COLO668 (cell line): ENCODE measurements around the gene YARS1.

Experiments
- DNase-seq: peaks from one replicate; lab custom pipeline; 2025; ENCODE audit not compliant: unreplicated experiment; lab: John Stamatoyannopoulos, UW

The YARS1 gene

DNA sequence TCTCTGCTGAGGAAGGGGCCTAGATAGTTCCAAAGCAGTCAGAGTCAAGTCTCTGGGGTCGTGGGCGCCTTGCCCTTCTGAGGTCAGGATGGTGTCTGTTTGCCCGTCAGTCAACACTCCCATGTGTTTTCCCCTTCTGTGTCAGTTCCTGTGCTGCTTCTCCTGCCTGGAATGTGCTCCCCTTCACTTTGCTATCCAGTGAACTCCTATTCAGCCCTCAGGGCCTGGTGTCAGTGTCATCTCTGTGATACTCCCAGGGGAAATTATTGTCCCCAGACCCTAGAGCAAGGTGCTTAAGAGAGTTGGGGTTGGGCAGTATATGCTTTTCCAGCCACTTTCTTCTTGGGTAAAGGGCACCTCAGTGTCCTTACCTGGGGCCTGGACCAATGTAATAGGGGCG is 68.8 kb downstream of the YARS1 start:
- DNase-seq: no peak

DNA sequence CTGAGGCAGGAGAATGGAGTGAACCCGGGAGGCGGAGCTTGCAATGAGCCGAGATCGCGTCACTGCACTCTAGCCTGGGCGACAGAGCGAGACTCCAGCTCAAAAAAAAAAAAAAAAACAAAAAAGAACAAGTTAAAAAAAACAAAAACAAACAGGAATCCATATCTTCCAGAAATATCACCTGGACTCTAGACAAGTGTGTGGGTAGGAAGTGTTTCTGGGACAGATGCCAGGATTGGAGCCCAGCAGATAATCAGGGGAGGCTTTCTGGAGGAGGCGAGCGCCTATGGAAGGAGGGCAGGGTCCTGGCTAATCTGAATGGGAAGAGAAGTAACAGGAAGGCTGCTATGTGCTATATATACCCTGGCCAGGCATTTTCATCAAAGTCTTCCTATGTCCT is 71.0 kb downstream of the YARS1 start:
- DNase-seq: no peak

DNA sequence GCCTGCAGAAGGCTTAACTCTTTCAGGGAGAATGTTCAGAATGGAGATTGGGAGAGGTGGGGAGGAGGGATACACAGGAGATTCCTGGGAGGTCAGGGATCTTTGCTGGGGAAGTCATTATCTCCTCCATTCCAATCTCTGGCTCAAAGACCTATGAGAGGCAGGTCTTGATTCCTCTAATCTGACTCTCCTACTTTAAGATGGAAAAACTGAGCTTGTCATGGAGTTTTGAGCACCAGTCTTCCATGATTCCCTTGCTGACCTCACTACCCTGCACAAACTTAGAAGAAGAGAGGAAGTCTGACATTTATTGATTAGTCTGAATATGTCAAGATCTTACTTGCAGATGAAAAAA is 73.1 kb downstream of the YARS1 start:
- DNase-seq: no peak

GRCh38 chr1:32743380-32744070 is 73.6 kb downstream of the YARS1 start:
- no peak for DNase-seq

- no peak for DNase-seq
Observed at GRCh38 chr1:32742956-32743355, 74.2 kb downstream of the YARS1 start.

- peak; percentile 74 for DNase-seq
Observed at GRCh38 chr1:32742199-32742947, 74.8 kb downstream of the YARS1 start.

DNA sequence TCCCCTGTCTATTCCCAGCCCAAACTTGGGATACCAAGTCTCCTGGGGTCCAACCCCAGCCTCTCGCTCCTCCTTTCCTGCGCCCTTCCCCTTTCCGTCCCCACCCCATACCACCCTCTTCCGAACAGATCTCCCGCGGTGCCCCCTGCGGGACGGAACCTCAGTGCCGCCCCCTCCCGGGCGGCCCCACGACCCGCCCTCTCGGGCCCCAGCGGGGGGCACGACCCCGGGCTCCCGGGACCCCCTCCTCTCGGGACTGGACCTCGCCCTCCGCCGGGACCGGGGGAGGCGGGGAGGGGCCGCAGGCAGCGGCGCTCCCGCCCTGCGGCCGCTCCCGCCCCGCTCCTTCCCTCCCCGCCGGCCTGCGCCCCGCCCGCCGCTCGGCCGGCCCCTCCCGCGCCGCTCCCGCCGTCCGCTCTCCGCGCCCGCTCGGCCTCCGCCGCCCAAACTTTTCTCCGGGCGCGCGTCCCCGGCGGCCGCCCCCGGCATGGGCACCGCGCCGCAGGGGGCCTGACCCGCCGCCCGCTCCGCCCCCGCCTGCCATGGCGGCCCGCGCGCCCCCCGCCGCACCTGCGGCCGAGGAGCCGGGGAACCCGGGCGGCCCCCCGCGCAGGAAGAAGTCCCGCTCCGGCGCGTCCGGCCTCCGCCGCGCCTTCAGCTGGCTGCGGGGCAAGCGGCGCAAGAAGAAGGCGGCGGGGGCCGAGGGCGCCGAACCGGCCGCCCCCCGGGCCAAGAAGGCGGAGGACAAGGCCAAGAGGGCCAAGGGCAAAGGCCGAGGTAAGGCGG is 75.6 kb downstream of the YARS1 start:
- DNase-seq: peak; percentile 74

- no peak for DNase-seq
Observed at GRCh38 chr1:32741059-32741412, 76.1 kb downstream of the YARS1 start.

DNA sequence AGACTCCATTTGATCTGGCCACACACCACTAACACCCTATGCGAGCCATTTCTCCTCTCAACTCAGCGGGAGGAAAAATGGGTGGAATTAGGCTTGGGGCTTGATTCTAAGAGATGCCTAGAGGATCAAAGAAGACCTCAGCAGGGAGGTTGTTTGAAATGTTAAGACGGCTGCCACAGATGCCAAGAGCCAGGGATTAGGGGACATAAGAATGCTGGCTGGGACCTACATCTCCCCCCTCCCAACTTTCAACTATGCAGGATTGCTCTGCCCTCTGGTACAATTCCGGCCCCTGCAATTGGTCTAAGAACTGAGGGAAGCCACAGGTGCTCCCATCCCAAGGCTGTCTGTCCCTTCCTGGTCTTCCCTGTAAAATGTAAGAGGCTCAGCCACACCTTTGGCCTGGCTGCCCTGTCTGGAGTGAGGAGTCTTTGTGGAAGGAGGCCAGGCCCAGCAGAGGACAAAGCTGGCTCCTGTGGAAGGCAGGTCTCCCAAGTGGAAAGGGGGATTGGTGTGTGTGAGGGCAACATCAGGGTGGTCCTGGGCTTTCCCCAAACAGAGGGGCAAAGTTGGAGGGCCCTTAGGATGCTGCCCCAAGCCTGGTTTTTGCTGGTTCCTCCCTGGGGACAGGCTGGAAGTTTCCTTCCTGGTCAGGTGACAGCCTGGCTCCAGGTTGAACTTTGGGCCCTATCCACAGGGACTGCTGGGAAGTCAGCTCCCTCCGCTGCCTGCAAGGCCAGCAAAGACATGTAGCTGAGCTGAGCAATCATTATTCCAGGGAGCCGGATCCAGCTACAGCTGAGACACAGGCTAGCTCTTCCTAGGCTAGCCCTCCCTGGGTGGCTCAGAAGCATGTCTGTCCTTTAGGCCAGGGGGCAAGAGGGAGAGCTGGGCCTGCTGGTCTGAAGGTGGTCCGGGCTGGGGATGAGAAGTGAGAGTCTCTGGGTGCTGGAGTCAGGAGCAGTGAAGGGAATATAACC is 80.1 kb downstream of the YARS1 start:
- DNase-seq: no peak

DNA sequence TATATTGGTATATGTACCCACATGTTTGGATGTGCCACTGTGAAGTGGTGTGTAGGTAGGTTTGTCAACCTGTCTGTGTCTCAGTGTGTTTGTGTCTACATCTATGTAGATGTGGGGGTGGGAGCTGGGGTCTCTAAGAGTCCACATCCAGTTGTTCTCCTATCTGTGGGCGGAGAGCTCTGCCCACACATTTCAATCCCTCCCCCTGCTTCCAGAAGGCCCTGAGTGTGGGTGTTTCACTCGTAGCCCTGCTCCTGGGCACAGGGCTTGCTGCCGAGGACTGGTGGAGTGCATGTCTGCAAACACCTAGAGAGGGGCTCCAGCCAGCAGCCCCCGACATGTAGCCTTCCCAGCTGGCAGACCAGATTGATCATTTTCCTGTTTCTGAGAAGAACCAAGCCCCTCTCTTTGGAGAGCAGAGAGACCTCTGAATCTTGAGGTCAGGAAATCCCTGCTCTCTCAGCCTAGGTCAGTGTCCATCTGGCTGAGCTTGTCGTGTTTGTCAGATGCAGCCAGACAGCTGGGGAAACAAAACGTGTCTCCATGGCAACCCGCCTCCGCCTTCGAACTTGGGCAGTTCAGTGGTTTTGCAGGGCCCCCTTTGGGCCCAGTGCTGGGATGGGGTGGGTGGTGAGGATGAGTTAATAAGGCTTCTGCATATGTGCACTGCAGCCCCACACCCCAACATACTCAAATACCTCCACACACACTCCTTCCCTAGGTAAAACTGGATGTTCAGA is 83.4 kb downstream of the YARS1 start:
- DNase-seq: peak; percentile 71

DNA sequence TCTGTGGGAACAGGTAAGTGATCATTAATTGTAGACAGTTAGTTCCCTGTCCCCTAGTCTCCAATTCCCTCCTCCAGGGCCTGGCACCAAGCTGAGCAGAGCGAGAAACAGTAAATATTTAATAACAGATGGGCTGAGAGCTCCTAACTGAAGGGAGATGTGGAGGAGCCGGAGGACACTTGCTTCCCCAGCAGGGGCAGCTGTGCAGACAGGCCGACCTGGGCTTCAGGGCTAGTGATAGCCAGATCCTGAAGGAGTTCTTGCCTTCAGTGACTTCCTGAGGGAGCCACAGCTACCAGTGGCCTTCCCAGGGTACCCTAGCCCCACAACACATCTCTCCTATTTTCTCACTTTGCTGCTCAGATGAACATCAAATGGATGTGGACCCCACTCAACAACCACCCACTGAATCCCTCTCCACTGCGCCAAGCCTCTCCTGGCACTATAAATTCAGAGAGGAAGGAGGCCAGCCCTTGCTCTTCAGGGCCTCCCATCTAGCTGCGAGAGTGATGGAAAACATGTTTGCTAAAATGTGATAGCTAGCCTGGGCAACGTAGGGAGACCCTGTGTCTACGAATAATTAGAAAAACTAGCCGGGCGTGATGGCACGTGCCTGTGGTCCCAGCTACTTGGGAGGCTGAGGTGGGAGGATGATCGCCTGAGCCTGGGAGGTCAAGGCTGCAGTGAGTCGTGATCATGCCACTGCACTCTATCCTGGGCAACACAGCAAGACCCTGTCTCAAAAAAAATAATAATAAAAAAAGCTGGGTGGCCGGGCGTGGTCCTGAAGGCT is 87.7 kb downstream of the YARS1 start:
- DNase-seq: no peak

- DNase-seq: no peak
Observed at GRCh38 chr1:32728413-32729077, 88.6 kb downstream of the YARS1 start.

DNA sequence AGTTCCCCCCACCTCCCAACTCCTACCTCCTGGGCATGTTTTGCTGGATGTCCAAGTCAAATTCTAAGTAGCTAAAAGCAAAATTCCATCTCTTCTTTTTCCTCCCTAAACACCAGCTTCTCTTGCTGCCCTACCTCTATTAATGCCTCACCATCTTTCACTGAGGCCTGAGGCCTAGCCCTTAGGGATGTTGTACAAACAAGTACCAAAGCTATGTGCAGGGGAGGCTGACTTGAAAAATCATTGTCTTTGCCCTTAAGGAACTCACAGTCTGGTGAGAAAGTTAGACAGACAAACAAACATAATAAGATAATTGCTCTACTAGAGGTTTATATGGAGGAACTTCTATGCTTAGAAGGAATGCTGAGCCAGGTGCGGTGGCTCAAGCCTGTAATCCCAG is 89.3 kb downstream of the YARS1 start:
- no peak for DNase-seq

DNA sequence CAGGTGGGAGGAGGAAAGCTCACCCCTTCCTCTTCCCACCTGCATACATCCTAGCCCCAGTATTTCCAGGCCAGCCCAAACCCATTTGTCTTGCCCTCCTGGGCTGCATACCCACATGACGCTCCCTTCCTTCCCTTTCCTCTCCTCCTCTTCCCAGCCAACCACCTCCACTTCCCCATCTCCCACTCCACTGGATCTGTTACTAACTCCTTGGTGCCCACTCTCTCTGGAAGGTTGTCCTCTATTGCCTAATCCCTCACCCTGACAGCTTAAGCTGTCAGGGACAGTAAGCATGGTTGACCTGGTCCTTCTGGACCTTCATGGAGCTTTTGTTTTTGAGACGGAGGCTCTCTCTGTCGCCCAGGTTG is 91.6 kb downstream of the YARS1 start:
- DNase-seq: no peak
